HCT116 (cell line): ENCODE measurements around the gene GABBR2.

Experiments used
- EGR1 ChIP-seq: IDR thresholded peaks from 2 replicates; pipeline ENCODE4 v1.6.1; 2012; ENCODE audit warnings: low read depth
- ELF1 ChIP-seq: IDR thresholded peaks from 2 replicates; pipeline ENCODE4 v1.6.1; 2012; ENCODE audit warnings: low read depth, borderline replicate concordance
- EZH2 ChIP-seq: fragments of 200-600 bp; sonication (generic); IDR thresholded peaks from 2 replicates; pipeline ENCODE4 v1.6.1; 2017; ENCODE audit warnings: antibody characterized with exemption, mixed run types
- JUND ChIP-seq: IDR thresholded peaks from 2 replicates; pipeline ENCODE4 v1.6.1; 2012
- POLR2A ChIP-seq: IDR thresholded peaks from 2 replicates; pipeline ENCODE4 v1.7.0; 2011; ENCODE audit warnings: borderline replicate concordance; ENCODE audit not compliant: insufficient read depth, insufficient read length; ENCODE audit errors: extremely low read depth
- SIN3A ChIP-seq: IDR thresholded peaks from 2 replicates; pipeline ENCODE4 v1.6.1; 2012; ENCODE audit warnings: low read depth
- YY1 ChIP-seq: IDR thresholded peaks from 2 replicates; pipeline ENCODE4 v1.6.1; 2011; ENCODE audit warnings: low read length, low read depth, moderate library complexity, mild to moderate bottlenecking; ENCODE audit not compliant: insufficient replicate concordance; ENCODE audit errors: extremely low read depth
- TF ChIP-seq, protein P1 (sequence below), 3 experiments: fragments of 200-600 bp in 1 of 3; sonication (generic) in 1 of 3; IDR thresholded peaks in 2 of 3; conservative IDR thresholded peaks in 1 of 3; 2 replicates each; pipeline ENCODE4 v1.5.1; 2012 to 2017; ENCODE audit warnings: low read depth in 2 of 3, low read length in 2 of 3, antibody characterized with exemption in 1 of 3, borderline replicate concordance in 1 of 3, control low read depth in 1 of 3, mild to moderate bottlenecking in 1 of 3, mixed read lengths in 1 of 3, mixed run types in 1 of 3, moderate library complexity in 1 of 3; ENCODE audit not compliant: insufficient read depth in 1 of 3
- TF ChIP-seq, protein P2 (sequence below): IDR thresholded peaks from 2 replicates; pipeline ENCODE4 v1.6.1; 2012
- TF ChIP-seq, protein P3 (sequence below): IDR thresholded peaks from 2 replicates; pipeline ENCODE4 v1.6.1; 2011; ENCODE audit warnings: mild to moderate bottlenecking, low read length, moderate library complexity; ENCODE audit not compliant: insufficient replicate concordance; ENCODE audit errors: extremely low read depth

DNA sequence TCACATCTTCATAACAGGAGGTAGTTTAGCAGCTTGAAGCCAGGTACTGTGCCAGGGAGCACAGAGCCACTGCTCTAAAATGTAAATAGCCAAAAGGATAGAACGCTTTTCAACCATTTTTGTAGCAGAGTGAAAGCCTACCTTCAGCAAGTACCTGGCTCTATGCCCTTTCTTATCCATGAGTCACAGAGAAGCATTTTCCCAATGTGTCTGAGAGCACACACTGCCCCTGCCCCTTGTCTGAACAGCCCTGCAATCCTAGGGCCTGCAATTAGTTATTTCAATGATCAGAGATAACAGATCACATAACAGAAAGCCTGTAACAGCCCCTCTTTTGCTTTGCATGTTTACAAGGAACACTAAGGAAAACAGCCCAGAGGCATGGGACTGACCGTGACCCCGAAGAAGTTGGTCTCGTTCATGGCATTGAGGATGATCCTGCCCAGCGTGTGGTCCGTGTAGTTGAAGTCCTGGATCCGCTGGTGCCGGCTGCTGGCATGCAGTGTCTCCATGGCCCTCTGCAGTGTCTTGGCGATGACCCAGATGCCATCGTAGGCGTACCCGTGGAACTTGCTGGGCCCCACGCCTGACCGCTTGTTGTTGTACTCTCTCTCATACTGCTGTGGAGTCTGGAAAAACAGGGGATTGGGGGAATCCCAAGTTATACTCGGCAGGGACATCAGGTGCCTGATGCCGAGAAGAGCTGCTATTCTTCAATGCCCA is 255.0 kb downstream of the GABBR2 start:
- TF ChIP-seq YY1, result no peak
- TF ChIP-seq EGR1, result no peak
- TF ChIP-seq, protein P1, sequence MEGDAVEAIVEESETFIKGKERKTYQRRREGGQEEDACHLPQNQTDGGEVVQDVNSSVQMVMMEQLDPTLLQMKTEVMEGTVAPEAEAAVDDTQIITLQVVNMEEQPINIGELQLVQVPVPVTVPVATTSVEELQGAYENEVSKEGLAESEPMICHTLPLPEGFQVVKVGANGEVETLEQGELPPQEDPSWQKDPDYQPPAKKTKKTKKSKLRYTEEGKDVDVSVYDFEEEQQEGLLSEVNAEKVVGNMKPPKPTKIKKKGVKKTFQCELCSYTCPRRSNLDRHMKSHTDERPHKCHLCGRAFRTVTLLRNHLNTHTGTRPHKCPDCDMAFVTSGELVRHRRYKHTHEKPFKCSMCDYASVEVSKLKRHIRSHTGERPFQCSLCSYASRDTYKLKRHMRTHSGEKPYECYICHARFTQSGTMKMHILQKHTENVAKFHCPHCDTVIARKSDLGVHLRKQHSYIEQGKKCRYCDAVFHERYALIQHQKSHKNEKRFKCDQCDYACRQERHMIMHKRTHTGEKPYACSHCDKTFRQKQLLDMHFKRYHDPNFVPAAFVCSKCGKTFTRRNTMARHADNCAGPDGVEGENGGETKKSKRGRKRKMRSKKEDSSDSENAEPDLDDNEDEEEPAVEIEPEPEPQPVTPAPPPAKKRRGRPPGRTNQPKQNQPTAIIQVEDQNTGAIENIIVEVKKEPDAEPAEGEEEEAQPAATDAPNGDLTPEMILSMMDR (IDR thresholded peaks at IDR 0.05 in 2 of 3, conservative IDR thresholded peaks at IDR 0.05 in 1 of 3; ENCODE audit: borderline replicate concordance in 1 of 3, insufficient read depth in 1 of 3, low read depth in 2 of 3, low read length in 2 of 3), result no peak
- TF ChIP-seq EZH2, result no peak
- TF ChIP-seq, protein P2, sequence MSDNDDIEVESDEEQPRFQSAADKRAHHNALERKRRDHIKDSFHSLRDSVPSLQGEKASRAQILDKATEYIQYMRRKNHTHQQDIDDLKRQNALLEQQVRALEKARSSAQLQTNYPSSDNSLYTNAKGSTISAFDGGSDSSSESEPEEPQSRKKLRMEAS, result no peak
- no peak for TF ChIP-seq POLR2A
- no peak for TF ChIP-seq JUND
- TF ChIP-seq ELF1, result no peak
- TF ChIP-seq, protein P3, sequence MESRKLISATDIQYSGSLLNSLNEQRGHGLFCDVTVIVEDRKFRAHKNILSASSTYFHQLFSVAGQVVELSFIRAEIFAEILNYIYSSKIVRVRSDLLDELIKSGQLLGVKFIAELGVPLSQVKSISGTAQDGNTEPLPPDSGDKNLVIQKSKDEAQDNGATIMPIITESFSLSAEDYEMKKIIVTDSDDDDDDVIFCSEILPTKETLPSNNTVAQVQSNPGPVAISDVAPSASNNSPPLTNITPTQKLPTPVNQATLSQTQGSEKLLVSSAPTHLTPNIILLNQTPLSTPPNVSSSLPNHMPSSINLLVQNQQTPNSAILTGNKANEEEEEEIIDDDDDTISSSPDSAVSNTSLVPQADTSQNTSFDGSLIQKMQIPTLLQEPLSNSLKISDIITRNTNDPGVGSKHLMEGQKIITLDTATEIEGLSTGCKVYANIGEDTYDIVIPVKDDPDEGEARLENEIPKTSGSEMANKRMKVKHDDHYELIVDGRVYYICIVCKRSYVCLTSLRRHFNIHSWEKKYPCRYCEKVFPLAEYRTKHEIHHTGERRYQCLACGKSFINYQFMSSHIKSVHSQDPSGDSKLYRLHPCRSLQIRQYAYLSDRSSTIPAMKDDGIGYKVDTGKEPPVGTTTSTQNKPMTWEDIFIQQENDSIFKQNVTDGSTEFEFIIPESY, result no peak
- TF ChIP-seq SIN3A, result no peak
